Osteoblast (primary cell): ENCODE results near the gene TTLL5. TPM values are rescaled to one million over a fixed set of nuclear protein-coding genes. Genes with fewer than 3 reads are reported as not detected.
"Not testable (repeated sequence)": the region's sequence is repeated elsewhere in the genome, so short reads cannot be mapped to it uniquely, and the experiment has no call there.

Experiments
- DNase-seq: peaks from one replicate; pipeline ENCODE4 v3.0.0; 2011; ENCODE audit warnings: low spot score, mixed read lengths; ENCODE audit not compliant: insufficient read length; ENCODE audit errors: missing footprints
- H2AFZ ChIP-seq: 2 replicates; pipeline ENCODE4 v1.6.0; 2011; ENCODE audit warnings: mild to moderate bottlenecking, low read length
- H3K27ac ChIP-seq: 2 replicates; pipeline ENCODE4 v1.5.1; 2011; ENCODE audit warnings: mild to moderate bottlenecking, low read depth, low read length, moderate library complexity
- H3K27me3 ChIP-seq: 2 replicates; pipeline ENCODE4 v1.6.0; 2012; ENCODE audit warnings: mild to moderate bottlenecking, control low read depth, inconsistent platforms, low read length, moderate library complexity; ENCODE audit not compliant: insufficient read depth
- H3K36me3 ChIP-seq: 2 replicates; pipeline ENCODE4 v1.5.1; 2011; ENCODE audit warnings: mild to moderate bottlenecking, low read length, control low read depth, moderate library complexity; ENCODE audit not compliant: insufficient read depth
- H3K4me1 ChIP-seq: 2 replicates; pipeline ENCODE4 v1.5.1; 2011; ENCODE audit warnings: mild to moderate bottlenecking, low read length, control low read depth, moderate library complexity; ENCODE audit not compliant: insufficient read depth
- H3K4me2 ChIP-seq: 2 replicates; pipeline ENCODE4 v1.6.0; 2011; ENCODE audit warnings: mild to moderate bottlenecking, low read length; ENCODE audit not compliant: insufficient read depth
- H3K4me3 ChIP-seq: fragments of 200-600 bp; sonication (generic); 3 replicates; pipeline ENCODE4 v1.5.1; 2012; ENCODE audit warnings: mild to moderate bottlenecking, low read length, inconsistent platforms; ENCODE audit not compliant: insufficient read depth
- H3K79me2 ChIP-seq: 2 replicates; pipeline ENCODE4 v1.6.0; 2012; ENCODE audit warnings: mild to moderate bottlenecking, low read length, control low read depth, inconsistent platforms; ENCODE audit not compliant: insufficient read depth
- H3K9me3 ChIP-seq: 2 replicates; pipeline ENCODE4 v1.5.1; 2011; ENCODE audit warnings: low read depth, low read length, control low read depth
- H4K20me1 ChIP-seq: 2 replicates; pipeline ENCODE4 v1.6.0; 2012; ENCODE audit warnings: mild to moderate bottlenecking, low read length, control low read depth; ENCODE audit not compliant: insufficient read depth
- CTCF ChIP-seq: IDR thresholded peaks from 2 replicates; pipeline ENCODE4 v1.5.1; 2011; ENCODE audit warnings: mild to moderate bottlenecking, low read depth, low read length, moderate library complexity; ENCODE audit errors: extremely low read depth
- total RNA-seq: library from RNA; depleted of rRNA; stranded (reverse); fragments of >200 nt; gene quantifications from 2 replicates; pipeline ENCODE4 v1.2.3, GENCODE V29; 2012

TTLL5 gene
- total RNA-seq, 1 donor: 30.4 TPM

- Histone ChIP-seq H2AFZ (no peak overlapping the region), H3K4me3 (no peak overlapping the region), H3K27ac (peak overlapping the region; percentile 15), H3K4me1 (no peaks in the 10 kb centered on the region), H3K36me3 (peaks cover 20% of the 10 kb centered on the region), H3K9me3 (no peaks in the 10 kb centered on the region), H4K20me1 (no peaks in the 10 kb centered on the region), H3K79me2 (no peaks in the 10 kb centered on the region), H3K27me3 (no peaks in the 10 kb centered on the region), H3K4me2 (no peak overlapping the region)
- DNase-seq: no peak
- TF ChIP-seq CTCF: no peak
Observed at GRCh38 chr14:75689012-75689411, 28.0 kb downstream of the TTLL5 start.

DNA sequence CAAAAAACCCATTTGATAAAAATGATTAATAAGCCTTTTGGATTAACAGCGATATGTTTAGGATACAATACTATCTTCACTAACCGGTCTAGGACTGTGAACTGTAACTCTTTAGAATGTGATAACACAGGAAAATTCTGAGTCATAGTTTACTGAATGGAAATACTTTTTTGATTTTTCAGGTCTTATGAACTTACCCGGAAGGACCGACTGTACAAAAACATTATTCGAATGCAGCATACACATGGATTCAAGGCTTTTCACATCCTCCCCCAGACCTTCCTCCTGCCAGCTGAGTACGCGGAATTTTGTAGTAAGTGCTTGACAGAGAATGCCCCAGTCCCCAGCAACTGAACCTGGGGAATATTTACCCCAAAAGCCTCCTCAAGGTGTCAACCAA is 29.0 kb downstream of the TTLL5 start:
- TF ChIP-seq CTCF: no peak
- no peak overlapping the region for H3K4me2 ChIP-seq
- no peak overlapping the region for H3K27ac ChIP-seq
- no peak overlapping the region for H3K4me3 ChIP-seq
- H2AFZ ChIP-seq: no peak overlapping the region
- H3K79me2 ChIP-seq: no peaks in the 10 kb centered on the region
- no peak for DNase-seq
- H3K9me3 ChIP-seq: no peaks in the 10 kb centered on the region
- H3K4me1 ChIP-seq: no peaks in the 10 kb centered on the region
- H3K36me3 ChIP-seq: peaks cover 19% of the 10 kb centered on the region
- H4K20me1 ChIP-seq: no peaks in the 10 kb centered on the region
- H3K27me3 ChIP-seq: no peaks in the 10 kb centered on the region

DNA sequence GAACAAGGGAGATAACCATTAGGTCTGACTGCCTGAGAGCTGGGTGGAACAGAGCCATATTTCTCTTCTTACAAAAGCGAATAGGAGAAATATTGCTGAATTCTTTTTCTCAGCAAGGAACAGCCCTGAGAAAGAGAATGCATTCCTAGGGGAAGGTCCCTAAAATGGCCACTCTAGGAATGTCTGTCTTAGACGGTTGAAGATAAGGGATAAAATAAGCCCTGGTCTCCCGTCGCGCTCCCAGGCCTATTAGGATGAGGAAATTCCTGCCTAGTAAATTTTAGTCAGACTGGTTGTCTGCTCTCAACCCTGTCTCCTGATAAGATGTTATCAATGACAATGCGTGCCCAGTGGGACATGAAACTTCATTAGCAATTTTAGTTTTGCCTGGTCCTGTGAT is 34.0 kb downstream of the TTLL5 start:
- H3K79me2 ChIP-seq, H4K20me1 ChIP-seq, H3K27me3 ChIP-seq, H2AFZ ChIP-seq, H3K4me1 ChIP-seq, DNase-seq, H3K4me3 ChIP-seq, H3K4me2 ChIP-seq, H3K9me3 ChIP-seq, H3K27ac ChIP-seq: not testable (repeated sequence)
- H3K36me3 ChIP-seq: peaks cover 21% of the 10 kb centered on the region

- Histone ChIP-seq H3K9me3 (no peaks in the 10 kb centered on the region), H3K4me1 (peaks cover 4% of the 10 kb centered on the region), H3K27me3 (no peaks in the 10 kb centered on the region), H3K4me2 (no peak overlapping the region), H3K27ac (no peak overlapping the region), H4K20me1 (no peaks in the 10 kb centered on the region), H2AFZ (no peak overlapping the region), H3K36me3 (peaks cover 3% of the 10 kb centered on the region), H3K79me2 (no peaks in the 10 kb centered on the region), H3K4me3 (no peak overlapping the region)
- DNase-seq: no peak
- no peak for TF ChIP-seq CTCF
Observed at GRCh38 chr14:75697386-75697785, 36.3 kb downstream of the TTLL5 start.
